ENCODE results near the gene WDR7. TPM values are rescaled to one million over a fixed set of nuclear protein-coding genes. Genes with fewer than 3 reads are reported as not detected.

Gene WDR7
- total and polyA plus RNA-seq, 9 of the 15 experiments (the other 6 are each of a cell fraction or from before 2014, with no cell fraction given), result 1.4 to 9.4 (median 5.3) TPM

DNA sequence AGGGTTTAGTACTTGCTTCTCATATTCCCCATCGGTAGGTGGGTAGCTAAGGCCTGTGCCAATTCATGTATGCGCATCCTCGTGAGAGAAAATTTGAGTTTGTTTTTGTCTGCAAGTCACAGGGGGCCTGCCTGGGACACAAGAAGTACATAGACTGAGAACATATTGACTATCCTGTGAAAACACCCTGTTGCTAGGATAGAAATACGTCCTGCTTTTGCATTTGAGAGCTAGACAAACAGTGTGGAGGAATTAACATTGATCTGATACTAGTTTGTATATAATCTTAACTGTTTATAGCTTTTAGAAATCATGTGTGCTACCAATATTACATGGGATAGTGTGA is 10.9 kb downstream of the WDR7 start:
- no peak overlapping the region for H3K27ac ChIP-seq (ENCODE audit: extremely low read depth, low read depth, low read length)
- no TSS peak for BruUV-seq (replicated peaks)
- no peaks in the 10 kb centered on the region for H4K20me1 ChIP-seq (replicated peaks; ENCODE audit: control insufficient read depth, insufficient read depth, low read length)
- TF ChIP-seq ZNF76 (CRISPR knock-in tag; IDR thresholded peaks at IDR 0.05; ENCODE audit: borderline replicate concordance) (no peak), STAG1 (CRISPR knock-in tag; IDR thresholded peaks at IDR 0.05; ENCODE audit: borderline replicate concordance) (no peak), XRCC3 (IDR thresholded peaks at IDR 0.05) (no peak), SRSF3 (IDR thresholded peaks at IDR 0.05; ENCODE audit: insufficient read depth, low read length) (no peak), NR1H2 (CRISPR knock-in tag; IDR thresholded peaks at IDR 0.05) (no peak), ZNF311 (CRISPR knock-in tag; IDR thresholded peaks at IDR 0.05) (no peak), MCM7 (IDR thresholded peaks at IDR 0.05) (no peak)
- TF ChIP-seq, protein P1, sequence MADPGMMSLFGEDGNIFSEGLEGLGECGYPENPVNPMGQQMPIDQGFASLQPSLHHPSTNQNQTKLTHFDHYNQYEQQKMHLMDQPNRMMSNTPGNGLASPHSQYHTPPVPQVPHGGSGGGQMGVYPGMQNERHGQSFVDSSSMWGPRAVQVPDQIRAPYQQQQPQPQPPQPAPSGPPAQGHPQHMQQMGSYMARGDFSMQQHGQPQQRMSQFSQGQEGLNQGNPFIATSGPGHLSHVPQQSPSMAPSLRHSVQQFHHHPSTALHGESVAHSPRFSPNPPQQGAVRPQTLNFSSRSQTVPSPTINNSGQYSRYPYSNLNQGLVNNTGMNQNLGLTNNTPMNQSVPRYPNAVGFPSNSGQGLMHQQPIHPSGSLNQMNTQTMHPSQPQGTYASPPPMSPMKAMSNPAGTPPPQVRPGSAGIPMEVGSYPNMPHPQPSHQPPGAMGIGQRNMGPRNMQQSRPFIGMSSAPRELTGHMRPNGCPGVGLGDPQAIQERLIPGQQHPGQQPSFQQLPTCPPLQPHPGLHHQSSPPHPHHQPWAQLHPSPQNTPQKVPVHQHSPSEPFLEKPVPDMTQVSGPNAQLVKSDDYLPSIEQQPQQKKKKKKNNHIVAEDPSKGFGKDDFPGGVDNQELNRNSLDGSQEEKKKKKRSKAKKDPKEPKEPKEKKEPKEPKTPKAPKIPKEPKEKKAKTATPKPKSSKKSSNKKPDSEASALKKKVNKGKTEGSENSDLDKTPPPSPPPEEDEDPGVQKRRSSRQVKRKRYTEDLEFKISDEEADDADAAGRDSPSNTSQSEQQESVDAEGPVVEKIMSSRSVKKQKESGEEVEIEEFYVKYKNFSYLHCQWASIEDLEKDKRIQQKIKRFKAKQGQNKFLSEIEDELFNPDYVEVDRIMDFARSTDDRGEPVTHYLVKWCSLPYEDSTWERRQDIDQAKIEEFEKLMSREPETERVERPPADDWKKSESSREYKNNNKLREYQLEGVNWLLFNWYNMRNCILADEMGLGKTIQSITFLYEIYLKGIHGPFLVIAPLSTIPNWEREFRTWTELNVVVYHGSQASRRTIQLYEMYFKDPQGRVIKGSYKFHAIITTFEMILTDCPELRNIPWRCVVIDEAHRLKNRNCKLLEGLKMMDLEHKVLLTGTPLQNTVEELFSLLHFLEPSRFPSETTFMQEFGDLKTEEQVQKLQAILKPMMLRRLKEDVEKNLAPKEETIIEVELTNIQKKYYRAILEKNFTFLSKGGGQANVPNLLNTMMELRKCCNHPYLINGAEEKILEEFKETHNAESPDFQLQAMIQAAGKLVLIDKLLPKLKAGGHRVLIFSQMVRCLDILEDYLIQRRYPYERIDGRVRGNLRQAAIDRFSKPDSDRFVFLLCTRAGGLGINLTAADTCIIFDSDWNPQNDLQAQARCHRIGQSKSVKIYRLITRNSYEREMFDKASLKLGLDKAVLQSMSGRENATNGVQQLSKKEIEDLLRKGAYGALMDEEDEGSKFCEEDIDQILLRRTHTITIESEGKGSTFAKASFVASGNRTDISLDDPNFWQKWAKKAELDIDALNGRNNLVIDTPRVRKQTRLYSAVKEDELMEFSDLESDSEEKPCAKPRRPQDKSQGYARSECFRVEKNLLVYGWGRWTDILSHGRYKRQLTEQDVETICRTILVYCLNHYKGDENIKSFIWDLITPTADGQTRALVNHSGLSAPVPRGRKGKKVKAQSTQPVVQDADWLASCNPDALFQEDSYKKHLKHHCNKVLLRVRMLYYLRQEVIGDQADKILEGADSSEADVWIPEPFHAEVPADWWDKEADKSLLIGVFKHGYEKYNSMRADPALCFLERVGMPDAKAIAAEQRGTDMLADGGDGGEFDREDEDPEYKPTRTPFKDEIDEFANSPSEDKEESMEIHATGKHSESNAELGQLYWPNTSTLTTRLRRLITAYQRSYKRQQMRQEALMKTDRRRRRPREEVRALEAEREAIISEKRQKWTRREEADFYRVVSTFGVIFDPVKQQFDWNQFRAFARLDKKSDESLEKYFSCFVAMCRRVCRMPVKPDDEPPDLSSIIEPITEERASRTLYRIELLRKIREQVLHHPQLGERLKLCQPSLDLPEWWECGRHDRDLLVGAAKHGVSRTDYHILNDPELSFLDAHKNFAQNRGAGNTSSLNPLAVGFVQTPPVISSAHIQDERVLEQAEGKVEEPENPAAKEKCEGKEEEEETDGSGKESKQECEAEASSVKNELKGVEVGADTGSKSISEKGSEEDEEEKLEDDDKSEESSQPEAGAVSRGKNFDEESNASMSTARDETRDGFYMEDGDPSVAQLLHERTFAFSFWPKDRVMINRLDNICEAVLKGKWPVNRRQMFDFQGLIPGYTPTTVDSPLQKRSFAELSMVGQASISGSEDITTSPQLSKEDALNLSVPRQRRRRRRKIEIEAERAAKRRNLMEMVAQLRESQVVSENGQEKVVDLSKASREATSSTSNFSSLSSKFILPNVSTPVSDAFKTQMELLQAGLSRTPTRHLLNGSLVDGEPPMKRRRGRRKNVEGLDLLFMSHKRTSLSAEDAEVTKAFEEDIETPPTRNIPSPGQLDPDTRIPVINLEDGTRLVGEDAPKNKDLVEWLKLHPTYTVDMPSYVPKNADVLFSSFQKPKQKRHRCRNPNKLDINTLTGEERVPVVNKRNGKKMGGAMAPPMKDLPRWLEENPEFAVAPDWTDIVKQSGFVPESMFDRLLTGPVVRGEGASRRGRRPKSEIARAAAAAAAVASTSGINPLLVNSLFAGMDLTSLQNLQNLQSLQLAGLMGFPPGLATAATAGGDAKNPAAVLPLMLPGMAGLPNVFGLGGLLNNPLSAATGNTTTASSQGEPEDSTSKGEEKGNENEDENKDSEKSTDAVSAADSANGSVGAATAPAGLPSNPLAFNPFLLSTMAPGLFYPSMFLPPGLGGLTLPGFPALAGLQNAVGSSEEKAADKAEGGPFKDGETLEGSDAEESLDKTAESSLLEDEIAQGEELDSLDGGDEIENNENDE (IDR thresholded peaks at IDR 0.05; ENCODE audit: low read depth, low read length), result no peak
- TF ChIP-seq, protein P2, sequence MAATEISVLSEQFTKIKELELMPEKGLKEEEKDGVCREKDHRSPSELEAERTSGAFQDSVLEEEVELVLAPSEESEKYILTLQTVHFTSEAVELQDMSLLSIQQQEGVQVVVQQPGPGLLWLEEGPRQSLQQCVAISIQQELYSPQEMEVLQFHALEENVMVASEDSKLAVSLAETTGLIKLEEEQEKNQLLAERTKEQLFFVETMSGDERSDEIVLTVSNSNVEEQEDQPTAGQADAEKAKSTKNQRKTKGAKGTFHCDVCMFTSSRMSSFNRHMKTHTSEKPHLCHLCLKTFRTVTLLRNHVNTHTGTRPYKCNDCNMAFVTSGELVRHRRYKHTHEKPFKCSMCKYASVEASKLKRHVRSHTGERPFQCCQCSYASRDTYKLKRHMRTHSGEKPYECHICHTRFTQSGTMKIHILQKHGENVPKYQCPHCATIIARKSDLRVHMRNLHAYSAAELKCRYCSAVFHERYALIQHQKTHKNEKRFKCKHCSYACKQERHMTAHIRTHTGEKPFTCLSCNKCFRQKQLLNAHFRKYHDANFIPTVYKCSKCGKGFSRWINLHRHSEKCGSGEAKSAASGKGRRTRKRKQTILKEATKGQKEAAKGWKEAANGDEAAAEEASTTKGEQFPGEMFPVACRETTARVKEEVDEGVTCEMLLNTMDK (IDR thresholded peaks at IDR 0.05; ENCODE audit: borderline replicate concordance, insufficient read depth, low read depth, low read length, poor library complexity, severe bottlenecking), result no peak
- no peaks in the 10 kb centered on the region for H3K9me1 ChIP-seq (ENCODE audit: control insufficient read depth, insufficient read depth, low read length)
- 37% methylated on average over 4 of the region's 4 CpGs for WGBS (ENCODE audit: insufficient coverage, low coverage, missing lambda C conversion rate)
- no peaks in the 10 kb centered on the region for H3K27me3 ChIP-seq (ENCODE audit: control insufficient read depth in 2 of 2, insufficient read depth in 2 of 2, low read length in 2 of 2)
- intact Hi-C loops (cut with micrococcal nuclease), result no loop called here
- 0 out of 2 replicates have a peak overlapping the region, but pooled peaks have one; percentile 51 for H2AFZ ChIP-seq (ENCODE audit: low read depth, low read length)
- DNase-seq (ENCODE audit: extremely low read depth in 1 of 4, low spot score in 3 of 4) (no peak), ATAC-seq (no peak), FAIRE-seq (no peak)
- in situ Hi-C loops (cut with MboI), result no loop called here
- H3K4me1 ChIP-seq (replicated peaks in 1 of 2; ENCODE audit: control insufficient read depth in 2 of 2, insufficient read depth in 2 of 2, low read length in 2 of 2), result peaks cover 5 to 19% of the 10 kb centered on the region in 2 experiments; a peak in 2 of 5 replicates
- H3K4me2 ChIP-seq (ENCODE audit: insufficient read depth, low read length), result no peak overlapping the region
- POLR2A ChIA-PET, result interaction anchor here (1.2 kb wide), 1 partner anchor 20 kb away, joined by 3 read pairs; no protein-coding TSS in a partner anchor
- no peaks in the 10 kb centered on the region for H3K9me3 ChIP-seq (replicated peaks; ENCODE audit: control insufficient read depth, insufficient read depth, low read depth, low read length)
- H3K36me3 ChIP-seq (ENCODE audit: control insufficient read depth, insufficient read depth, low read length), result no peaks in the 10 kb centered on the region
- no peak overlapping the region for H3K4me3 ChIP-seq
- CTCF ChIA-PET (ENCODE audit: low intra/inter-chr PET ratio), result no interaction called here
- no peak overlapping the region for H3K9ac ChIP-seq (ENCODE audit: insufficient read depth in 1 of 2, low read depth in 2 of 2, low read length in 2 of 2)
- peaks cover 24% of the 10 kb centered on the region; the same call in 2 of the 3 replicates for H3K79me2 ChIP-seq (ENCODE audit: control insufficient read depth, insufficient read depth, low read length)

All from K562 (cell line).